ENCODE data around the gene TSPAN18. TPM values are rescaled to one million over a fixed set of nuclear protein-coding genes. Genes with fewer than 3 reads are reported as not detected.

Gene TSPAN18
- polyA plus RNA-seq, 1 of the 3 experiments (the other 2 are of a cell fraction), result 0.72 TPM

GRCh38 chr11:44849922-44850321 is 123.2 kb downstream of the TSPAN18 start (continued):
- TF ChIP-seq, protein P1, sequence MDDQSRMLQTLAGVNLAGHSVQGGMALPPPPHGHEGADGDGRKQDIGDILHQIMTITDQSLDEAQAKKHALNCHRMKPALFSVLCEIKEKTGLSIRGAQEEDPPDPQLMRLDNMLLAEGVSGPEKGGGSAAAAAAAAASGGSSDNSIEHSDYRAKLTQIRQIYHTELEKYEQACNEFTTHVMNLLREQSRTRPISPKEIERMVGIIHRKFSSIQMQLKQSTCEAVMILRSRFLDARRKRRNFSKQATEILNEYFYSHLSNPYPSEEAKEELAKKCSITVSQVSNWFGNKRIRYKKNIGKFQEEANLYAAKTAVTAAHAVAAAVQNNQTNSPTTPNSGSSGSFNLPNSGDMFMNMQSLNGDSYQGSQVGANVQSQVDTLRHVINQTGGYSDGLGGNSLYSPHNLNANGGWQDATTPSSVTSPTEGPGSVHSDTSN (IDR thresholded peaks at IDR 0.05), result no peak
- TF ChIP-seq FOXJ3 (CRISPR knock-in tag; IDR thresholded peaks at IDR 0.05), result no peak
- TF ChIP-seq, protein P2, sequence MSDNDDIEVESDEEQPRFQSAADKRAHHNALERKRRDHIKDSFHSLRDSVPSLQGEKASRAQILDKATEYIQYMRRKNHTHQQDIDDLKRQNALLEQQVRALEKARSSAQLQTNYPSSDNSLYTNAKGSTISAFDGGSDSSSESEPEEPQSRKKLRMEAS (IDR thresholded peaks at IDR 0.05; ENCODE audit: low read depth), result no peak
- no peak for TF ChIP-seq EZH2phosphoT487 (IDR thresholded peaks at IDR 0.05; ENCODE audit: borderline replicate concordance, low read depth)
- no peak for TF ChIP-seq TEAD4 (IDR thresholded peaks at IDR 0.05; ENCODE audit: borderline replicate concordance, insufficient read depth)
- TF ChIP-seq TCF12 (IDR thresholded peaks at IDR 0.05), result no peak
- no peak for TF ChIP-seq GABPA (IDR thresholded peaks at IDR 0.05; ENCODE audit: low read depth)
- TF ChIP-seq, protein P3, sequence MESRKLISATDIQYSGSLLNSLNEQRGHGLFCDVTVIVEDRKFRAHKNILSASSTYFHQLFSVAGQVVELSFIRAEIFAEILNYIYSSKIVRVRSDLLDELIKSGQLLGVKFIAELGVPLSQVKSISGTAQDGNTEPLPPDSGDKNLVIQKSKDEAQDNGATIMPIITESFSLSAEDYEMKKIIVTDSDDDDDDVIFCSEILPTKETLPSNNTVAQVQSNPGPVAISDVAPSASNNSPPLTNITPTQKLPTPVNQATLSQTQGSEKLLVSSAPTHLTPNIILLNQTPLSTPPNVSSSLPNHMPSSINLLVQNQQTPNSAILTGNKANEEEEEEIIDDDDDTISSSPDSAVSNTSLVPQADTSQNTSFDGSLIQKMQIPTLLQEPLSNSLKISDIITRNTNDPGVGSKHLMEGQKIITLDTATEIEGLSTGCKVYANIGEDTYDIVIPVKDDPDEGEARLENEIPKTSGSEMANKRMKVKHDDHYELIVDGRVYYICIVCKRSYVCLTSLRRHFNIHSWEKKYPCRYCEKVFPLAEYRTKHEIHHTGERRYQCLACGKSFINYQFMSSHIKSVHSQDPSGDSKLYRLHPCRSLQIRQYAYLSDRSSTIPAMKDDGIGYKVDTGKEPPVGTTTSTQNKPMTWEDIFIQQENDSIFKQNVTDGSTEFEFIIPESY (IDR thresholded peaks at IDR 0.05; ENCODE audit: borderline replicate concordance, low read depth), result no peak

DNA sequence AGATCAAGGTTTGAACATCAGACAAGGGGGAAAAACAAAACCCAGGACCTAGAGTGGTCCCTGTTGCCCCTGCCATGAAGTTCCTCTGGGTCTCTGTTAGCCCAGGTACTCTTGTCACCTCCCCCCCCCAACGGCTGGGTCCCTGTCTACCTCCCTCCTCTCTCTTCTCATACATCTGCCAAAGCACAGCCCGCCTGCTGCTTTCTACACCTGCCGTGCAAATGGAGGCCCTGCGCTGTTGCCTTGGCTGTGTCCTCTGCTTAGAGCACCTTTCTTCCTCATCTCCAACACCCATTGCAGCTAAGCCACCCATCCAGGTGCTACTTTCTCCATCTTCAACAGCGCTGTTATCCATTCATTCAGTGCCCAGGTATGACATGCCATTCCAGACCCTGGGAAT is 124.7 kb downstream of the TSPAN18 start:
- ChIA-PET CTCF (interaction anchor here (1.0 to 1.5 kb wide), 3 partner anchors 9 to 76 kb away, joined by 3 to 4 read pairs (median 4); no protein-coding TSS in a partner anchor), POLR2A (no interaction called here)
- Histone ChIP-seq H3K4me1 (ENCODE audit: control insufficient read depth in 1 of 2, insufficient read depth in 2 of 2, low read depth in 1 of 2, low read length in 1 of 2) (peaks cover 5 to 21% of the 10 kb centered on the region in 2 experiments; a peak in 2 of 4 replicates), H4K20me1 (ENCODE audit: insufficient read depth) (no peaks in the 10 kb centered on the region), H3K9ac (no peak overlapping the region), H3K9me3 (no peaks in the 10 kb centered on the region), H3K27ac (ENCODE audit: low read depth in 2 of 2, low read length in 1 of 2) (no peak overlapping the region), H3K4me2 (no peak overlapping the region), H2AFZ (ENCODE audit: low read depth) (no peak overlapping the region), H3K79me2 (ENCODE audit: insufficient read depth) (no peaks in the 10 kb centered on the region), H3K9me2 (no peaks in the 10 kb centered on the region), H3F3A (replicated peaks; ENCODE audit: insufficient read depth) (peaks cover 5% of the 10 kb centered on the region), H3K27me3 (ENCODE audit: insufficient read depth) (no peaks in the 10 kb centered on the region), H3K36me3 (replicated peaks in 1 of 2; ENCODE audit: control insufficient read depth in 1 of 2, insufficient read depth in 2 of 2, low read length in 1 of 2) (no peaks in the 10 kb centered on the region), H3K4me3 (ENCODE audit: low read depth in 2 of 2, low read length in 1 of 2) (no peak overlapping the region)
- no peak for DNase-seq
- TF ChIP-seq, protein P1 (IDR thresholded peaks at IDR 0.05), result no peak
- TF ChIP-seq MEF2A (IDR thresholded peaks at IDR 0.05; ENCODE audit: borderline replicate concordance, low read depth), result no peak
- 92% methylated on average over 5 of the region's 5 CpGs for WGBS (ENCODE audit: low lambda C conversion rate)

GRCh38 chr11:44852159-44852747 is 125.5 kb downstream of the TSPAN18 start:
- POLR2A ChIA-PET, result no interaction called here
- DNase-seq, result no peak
- Histone ChIP-seq H3K36me3 (replicated peaks in 1 of 2; ENCODE audit: control insufficient read depth in 1 of 2, insufficient read depth in 2 of 2, low read length in 1 of 2) (no peaks in the 10 kb centered on the region), H2AFZ (ENCODE audit: low read depth) (no peak overlapping the region), H3K9me2 (no peaks in the 10 kb centered on the region), H4K20me1 (ENCODE audit: insufficient read depth) (no peaks in the 10 kb centered on the region), H3K4me1 (ENCODE audit: control insufficient read depth in 1 of 2, insufficient read depth in 2 of 2, low read depth in 1 of 2, low read length in 1 of 2) (peaks cover 5 to 29% of the 10 kb centered on the region in 2 experiments; a peak in 2 of 4 replicates), H3K27me3 (ENCODE audit: insufficient read depth) (no peaks in the 10 kb centered on the region), H3K4me3 (ENCODE audit: low read depth in 2 of 2, low read length in 1 of 2) (no peak overlapping the region), H3K79me2 (ENCODE audit: insufficient read depth) (no peaks in the 10 kb centered on the region), H3K9me3 (no peaks in the 10 kb centered on the region), H3K27ac (ENCODE audit: low read depth in 2 of 2, low read length in 1 of 2) (no peak overlapping the region; a peak in 1 of 4 replicates), H3K4me2 (no peak overlapping the region), H3F3A (replicated peaks; ENCODE audit: insufficient read depth) (peaks cover 5% of the 10 kb centered on the region), H3K9ac (no peak overlapping the region)
- CTCF ChIA-PET, result interaction anchor here (1.0 to 1.2 kb wide), 2 partner anchors 29 to 78 kb away, joined by 3 to 4 read pairs; no protein-coding TSS in a partner anchor
- 44% methylated on average over 2 of the region's 2 CpGs for WGBS (ENCODE audit: low lambda C conversion rate)
- TF ChIP-seq FOXJ3 (CRISPR knock-in tag; IDR thresholded peaks at IDR 0.05) (no peak), FOXM1 (IDR thresholded peaks at IDR 0.05; ENCODE audit: low read depth) (no peak), REST (IDR thresholded peaks at IDR 0.05; ENCODE audit: low read depth, low read length) (no peak), ELF1 (IDR thresholded peaks at IDR 0.05) (no peak), NRF1 (IDR thresholded peaks at IDR 0.05; ENCODE audit: low read depth, low read length) (no peak), RAD21 (IDR thresholded peaks at IDR 0.05; ENCODE audit: low read length) (no peak), RFX5 (IDR thresholded peaks at IDR 0.05; ENCODE audit: low read length) (no peak), TEAD4 (IDR thresholded peaks at IDR 0.05; ENCODE audit: borderline replicate concordance, insufficient read depth) (no peak), TCF12 (IDR thresholded peaks at IDR 0.05) (no peak), EZH2phosphoT487 (IDR thresholded peaks at IDR 0.05; ENCODE audit: borderline replicate concordance, low read depth) (no peak)
